Hepatocyte (in vitro differentiated cells): ENCODE measurements around the gene PIWIL4. TPM values are rescaled to one million over a fixed set of nuclear protein-coding genes. Genes with fewer than 3 reads are reported as not detected.

Experiments
- DNase-seq: peaks from one replicate; pipeline ENCODE4 v3.0.0-alpha.2; 2016; ENCODE audit warnings: low spot score
- H2AFZ ChIP-seq: fragments of 200-600 bp; sonication (generic); 2 replicates; pipeline ENCODE4 v1.6.0; 2016; ENCODE audit warnings: antibody characterized with exemption, mild to moderate bottlenecking
- H3K27ac ChIP-seq: fragments of 200-600 bp; sonication (generic); 2 replicates; pipeline ENCODE4 v1.5.1; 2016; ENCODE audit warnings: mild to moderate bottlenecking
- H3K27me3 ChIP-seq: fragments of 200-600 bp; sonication (generic); 2 replicates; pipeline ENCODE4 v1.6.1; 2016
- H3K36me3 ChIP-seq: fragments of 200-600 bp; sonication (generic); replicated peaks from 2 replicates; pipeline ENCODE4 v1.5.1; 2016; ENCODE audit warnings: low read depth; ENCODE audit not compliant: insufficient read depth
- H3K4me1 ChIP-seq: fragments of 200-600 bp; sonication (generic); 2 replicates; pipeline ENCODE4 v1.5.1; 2016; ENCODE audit warnings: mild to moderate bottlenecking, moderate library complexity; ENCODE audit not compliant: insufficient read depth
- H3K4me2 ChIP-seq: fragments of 200-600 bp; sonication (generic); 2 replicates; pipeline ENCODE4 v1.6.0; 2016
- H3K4me3 ChIP-seq: fragments of 200-600 bp; sonication (generic); 2 replicates; pipeline ENCODE4 v1.5.1; 2016; ENCODE audit warnings: mild to moderate bottlenecking
- H3K79me2 ChIP-seq: fragments of 200-600 bp; sonication (generic); 2 replicates; pipeline ENCODE4 v1.6.0; 2017; ENCODE audit warnings: mild to moderate bottlenecking
- H3K9me2 ChIP-seq: fragments of 200-600 bp; sonication (generic); replicated peaks from 2 replicates; pipeline ENCODE4 v1.6.0; 2017; ENCODE audit warnings: mild to moderate bottlenecking; ENCODE audit not compliant: insufficient read depth
- H3K9me3 ChIP-seq: fragments of 200-600 bp; sonication (generic); 2 replicates; pipeline ENCODE4 v1.5.1; 2016; ENCODE audit warnings: low read depth, mild to moderate bottlenecking
- H4K20me1 ChIP-seq: fragments of 200-600 bp; sonication (generic); 2 replicates; pipeline ENCODE4 v1.6.0; 2016; ENCODE audit warnings: mild to moderate bottlenecking; ENCODE audit not compliant: insufficient read depth, poor library complexity, severe bottlenecking
- EZH2 ChIP-seq: fragments of 200-600 bp; sonication (generic); IDR thresholded peaks from 2 replicates; pipeline ENCODE4 v1.6.1; 2016; ENCODE audit warnings: antibody characterized with exemption, mild to moderate bottlenecking, borderline replicate concordance
- EZH2phosphoT487 ChIP-seq: fragments of 200-600 bp; sonication (generic); IDR thresholded peaks from one replicate; pipeline ENCODE4 v1.6.1; 2018; ENCODE audit warnings: antibody characterized with exemption, mild to moderate bottlenecking, low read depth, moderate library complexity; ENCODE audit not compliant: unreplicated experiment, severe bottlenecking
- WGBS: methylation state at CpG from one replicate; pipeline ENCODE4 v1.1.6; 2016; ENCODE audit warnings: low lambda C conversion rate; ENCODE audit errors: missing lambda C conversion rate; 5-methylcytosine and 5-hydroxymethylcytosine counted together
- polyA plus RNA-seq: library from polyadenylated mRNA; unstranded; fragments of >200 nt; fragmentation: Nextera tagmentation; extraction: Ambion mirVana; gene quantifications from 2 replicates; pipeline ENCODE4 v1.2.1, GENCODE V29; 2016
- total RNA-seq: library from RNA; depleted of rRNA; stranded (reverse); fragments of >200 nt; gene quantifications from 2 replicates; pipeline ENCODE4 v1.2.3, GENCODE V29; 2014
- TF ChIP-seq, protein P1 (sequence below): fragments of 200-600 bp; sonication (generic); IDR thresholded peaks from 2 replicates; pipeline ENCODE4 v1.5.1; 2016; ENCODE audit warnings: antibody characterized with exemption, mild to moderate bottlenecking; ENCODE audit not compliant: poor library complexity

PIWIL4 gene
- total and polyA plus RNA-seq, 2 experiments from 2014 or later, result 2.1 to 2.4 TPM

DNA sequence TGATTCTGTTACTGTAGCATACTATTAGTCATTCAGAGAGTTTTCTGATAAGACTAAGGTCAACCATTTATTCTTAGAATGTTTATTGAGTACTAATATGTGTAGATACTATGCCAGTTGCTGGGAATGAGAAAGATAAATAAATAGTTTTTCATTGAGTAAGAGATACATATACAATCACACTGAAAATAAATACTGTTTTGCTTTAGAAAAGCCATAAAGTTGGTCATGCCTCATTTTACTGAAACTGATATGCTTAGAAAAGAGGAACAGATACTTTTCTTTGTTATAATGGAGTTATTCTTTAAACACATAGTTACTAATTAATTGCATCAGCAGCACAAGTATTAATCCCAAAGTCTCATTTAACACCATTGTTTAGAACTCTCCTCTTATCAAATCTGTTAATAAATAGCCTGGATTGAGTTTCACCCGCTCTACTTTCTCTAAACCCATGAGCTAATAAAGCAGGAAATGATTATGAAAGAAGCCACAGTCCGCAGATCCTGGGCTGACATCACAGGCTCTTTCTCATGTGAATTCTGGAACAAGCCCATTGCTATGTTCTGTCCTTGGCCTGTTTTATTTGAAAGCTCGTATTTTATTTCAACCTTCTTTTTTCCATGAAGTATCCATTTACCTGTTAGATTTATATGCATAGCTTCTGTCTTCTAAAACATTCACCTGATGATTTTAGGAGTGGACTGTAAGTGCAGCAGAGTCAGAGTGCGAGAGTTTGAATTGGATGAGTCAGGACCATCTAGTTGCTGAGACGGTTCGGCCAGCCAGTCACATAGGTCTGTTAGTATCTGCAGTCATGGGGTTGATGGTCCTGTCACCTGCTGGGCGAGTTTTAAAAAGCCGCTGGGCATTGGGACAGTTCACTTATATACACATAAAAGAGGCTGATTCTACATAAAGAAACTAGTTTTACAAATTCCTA lies 35.5 kb downstream of the PIWIL4 start:
- peak; percentile 77 for DNase-seq
- 33% methylated on average over 8 of the region's 8 CpGs for WGBS

DNA sequence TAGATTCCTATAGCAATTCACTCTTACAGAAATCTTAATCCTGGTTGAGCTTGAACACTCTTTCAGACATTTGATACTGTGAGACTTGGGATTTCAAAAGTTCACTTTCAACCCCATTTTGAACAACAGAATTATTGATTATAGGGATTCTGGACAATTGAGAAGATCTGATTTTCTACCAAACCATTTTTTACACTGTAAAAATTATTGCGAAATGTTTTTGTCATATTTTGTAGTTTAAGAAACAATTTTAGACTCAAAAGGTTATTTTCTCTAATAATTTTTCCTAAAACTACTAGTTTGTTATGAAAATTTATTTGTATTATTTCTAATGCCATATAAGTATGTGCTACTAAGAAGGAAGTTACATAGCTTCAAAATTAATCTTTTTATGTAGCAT lies 36.4 kb downstream of the PIWIL4 start:
- Histone ChIP-seq H3K9me2 (no peaks in the 10 kb centered on the region), H3K9me3 (no peaks in the 10 kb centered on the region), H3K36me3 (no peaks in the 10 kb centered on the region), H4K20me1 (no peaks in the 10 kb centered on the region), H3K4me1 (peaks cover 14% of the 10 kb centered on the region), H3K4me3 (no peak overlapping the region), H3K4me2 (peak overlapping the region; percentile 54), H3K27ac (peak overlapping the region; percentile 86), H2AFZ (peak overlapping the region; percentile 6), H3K79me2 (no peaks in the 10 kb centered on the region), H3K27me3 (no peaks in the 10 kb centered on the region)
- TF ChIP-seq, protein P1, sequence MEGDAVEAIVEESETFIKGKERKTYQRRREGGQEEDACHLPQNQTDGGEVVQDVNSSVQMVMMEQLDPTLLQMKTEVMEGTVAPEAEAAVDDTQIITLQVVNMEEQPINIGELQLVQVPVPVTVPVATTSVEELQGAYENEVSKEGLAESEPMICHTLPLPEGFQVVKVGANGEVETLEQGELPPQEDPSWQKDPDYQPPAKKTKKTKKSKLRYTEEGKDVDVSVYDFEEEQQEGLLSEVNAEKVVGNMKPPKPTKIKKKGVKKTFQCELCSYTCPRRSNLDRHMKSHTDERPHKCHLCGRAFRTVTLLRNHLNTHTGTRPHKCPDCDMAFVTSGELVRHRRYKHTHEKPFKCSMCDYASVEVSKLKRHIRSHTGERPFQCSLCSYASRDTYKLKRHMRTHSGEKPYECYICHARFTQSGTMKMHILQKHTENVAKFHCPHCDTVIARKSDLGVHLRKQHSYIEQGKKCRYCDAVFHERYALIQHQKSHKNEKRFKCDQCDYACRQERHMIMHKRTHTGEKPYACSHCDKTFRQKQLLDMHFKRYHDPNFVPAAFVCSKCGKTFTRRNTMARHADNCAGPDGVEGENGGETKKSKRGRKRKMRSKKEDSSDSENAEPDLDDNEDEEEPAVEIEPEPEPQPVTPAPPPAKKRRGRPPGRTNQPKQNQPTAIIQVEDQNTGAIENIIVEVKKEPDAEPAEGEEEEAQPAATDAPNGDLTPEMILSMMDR, result no peak
- TF ChIP-seq EZH2phosphoT487 (no peak), EZH2 (no peak)
- no peak for DNase-seq
- 100% methylated on average over 1 of the region's 1 CpG for WGBS

More for the DNA sequence above, 35.5 kb downstream of the PIWIL4 start:
- Histone ChIP-seq H3K27me3 (no peaks in the 10 kb centered on the region), H3K4me1 (peaks cover 14% of the 10 kb centered on the region), H3K4me3 (no peak overlapping the region), H3K79me2 (no peaks in the 10 kb centered on the region), H3K27ac (peak overlapping the region; percentile 86), H3K36me3 (no peaks in the 10 kb centered on the region), H3K9me2 (no peaks in the 10 kb centered on the region), H4K20me1 (no peaks in the 10 kb centered on the region), H3K9me3 (no peaks in the 10 kb centered on the region), H2AFZ (peak overlapping the region; percentile 6), H3K4me2 (peak overlapping the region; percentile 54)
- TF ChIP-seq, protein P1, result no peak
- TF ChIP-seq EZH2phosphoT487, result no peak
- no peak for TF ChIP-seq EZH2

DNA sequence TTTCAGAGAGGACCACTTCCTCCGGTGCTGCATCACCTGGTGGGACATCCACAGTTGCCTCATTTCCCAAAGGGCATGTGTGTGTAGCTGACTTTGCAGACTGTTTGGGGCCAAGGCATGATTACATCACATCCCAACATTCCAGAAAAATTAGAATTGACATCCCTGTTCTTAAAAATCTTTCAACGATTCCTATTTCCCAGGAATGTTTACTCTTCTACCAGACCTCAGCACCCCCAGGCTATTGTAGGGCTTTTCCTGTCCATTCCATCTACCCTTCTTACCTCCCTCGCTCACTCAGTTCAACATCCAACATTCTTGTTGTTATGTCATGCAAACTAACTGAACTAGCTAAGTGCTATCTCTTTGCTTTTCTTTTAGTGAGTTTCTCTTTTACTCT lies 37.3 kb downstream of the PIWIL4 start:
- Histone ChIP-seq H3K9me3 (no peaks in the 10 kb centered on the region), H3K27ac (no peak overlapping the region), H3K4me3 (no peak overlapping the region), H3K4me1 (peaks cover 14% of the 10 kb centered on the region), H3K27me3 (no peaks in the 10 kb centered on the region), H3K9me2 (no peaks in the 10 kb centered on the region), H3K4me2 (no peak overlapping the region), H3K36me3 (no peaks in the 10 kb centered on the region), H4K20me1 (no peaks in the 10 kb centered on the region), H3K79me2 (no peaks in the 10 kb centered on the region), H2AFZ (no peak overlapping the region)
- TF ChIP-seq, protein P1, result no peak
- TF ChIP-seq EZH2phosphoT487 (no peak), EZH2 (no peak)
- 61% methylated on average over 3 of the region's 3 CpGs for WGBS
- DNase-seq, result no peak
